ENCODE results near the gene TRMO. TPM values are rescaled to one million over a fixed set of nuclear protein-coding genes. Genes with fewer than 3 reads are reported as not detected.

Gene TRMO
- total RNA-seq, 1 experiment from 2014 or later = 15.6 TPM

DNA sequence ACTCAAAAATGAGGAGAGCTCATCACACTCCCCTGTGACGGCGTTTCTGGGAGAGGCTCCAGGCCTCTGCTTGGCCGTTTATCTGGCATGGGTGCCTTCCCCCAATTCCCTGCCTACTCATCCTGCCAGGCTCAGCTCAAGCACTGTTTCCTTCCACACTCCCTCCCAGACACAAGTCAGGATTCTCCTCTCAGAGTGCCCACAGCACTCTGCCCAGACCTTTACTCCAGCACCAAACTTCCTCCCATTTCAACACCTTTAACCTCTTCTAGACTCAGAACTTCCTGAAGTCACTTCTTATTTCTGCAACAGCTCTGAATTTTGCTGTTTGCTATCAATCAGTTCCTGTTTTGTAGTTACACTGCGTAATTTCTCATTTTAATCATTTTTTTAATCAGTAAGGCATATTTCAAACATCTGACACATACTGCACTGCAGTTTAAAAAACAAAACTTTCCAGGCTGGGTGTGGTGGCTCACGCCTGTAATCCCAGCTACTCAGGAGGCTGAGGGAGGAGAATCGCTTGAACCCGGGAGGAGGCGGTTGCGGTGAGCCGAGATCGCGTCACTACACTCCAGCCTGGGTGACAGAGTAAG lies 16.0 kb downstream of the TRMO start:
- H3K4me1 ChIP-seq (replicated peaks) = no peaks in the 10 kb centered on the region
- DNase-seq (ENCODE audit: low read depth in 1 of 2, low spot score in 2 of 2) = no peak
- no peaks in the 10 kb centered on the region for H3K9me3 ChIP-seq (replicated peaks)
- peaks cover 25% of the 10 kb centered on the region for H3K36me3 ChIP-seq
- no peak overlapping the region for H3K4me3 ChIP-seq
- no peak overlapping the region for H3K27ac ChIP-seq
- H3K27me3 ChIP-seq (replicated peaks) = no peaks in the 10 kb centered on the region

DNA sequence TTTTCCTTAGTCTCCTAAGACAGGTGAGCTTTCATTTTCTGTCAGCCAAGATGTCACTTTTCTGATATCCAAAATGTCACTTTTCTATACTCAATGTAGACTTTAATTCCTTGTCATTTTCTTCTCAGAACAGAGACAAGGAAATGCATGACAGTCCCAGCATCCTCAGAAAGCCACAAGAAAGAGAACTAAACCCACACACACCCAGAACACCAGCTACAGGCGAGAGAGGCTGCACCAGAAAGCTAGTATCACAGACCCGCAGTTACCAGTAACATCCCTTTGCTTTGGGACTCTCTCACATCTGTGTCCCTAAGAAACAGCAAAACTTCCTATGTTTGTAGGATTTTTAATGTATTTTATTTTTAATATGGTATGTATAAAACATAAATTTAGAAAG lies 17.1 kb downstream of the TRMO start:
- Histone ChIP-seq H3K36me3 (peaks cover 16% of the 10 kb centered on the region), H3K27me3 (replicated peaks) (no peaks in the 10 kb centered on the region), H3K4me1 (replicated peaks) (no peaks in the 10 kb centered on the region), H3K27ac (no peak overlapping the region), H3K9me3 (replicated peaks) (no peaks in the 10 kb centered on the region), H3K4me3 (no peak overlapping the region)
- DNase-seq (ENCODE audit: low read depth in 1 of 2, low spot score in 2 of 2) = no peak

DNA sequence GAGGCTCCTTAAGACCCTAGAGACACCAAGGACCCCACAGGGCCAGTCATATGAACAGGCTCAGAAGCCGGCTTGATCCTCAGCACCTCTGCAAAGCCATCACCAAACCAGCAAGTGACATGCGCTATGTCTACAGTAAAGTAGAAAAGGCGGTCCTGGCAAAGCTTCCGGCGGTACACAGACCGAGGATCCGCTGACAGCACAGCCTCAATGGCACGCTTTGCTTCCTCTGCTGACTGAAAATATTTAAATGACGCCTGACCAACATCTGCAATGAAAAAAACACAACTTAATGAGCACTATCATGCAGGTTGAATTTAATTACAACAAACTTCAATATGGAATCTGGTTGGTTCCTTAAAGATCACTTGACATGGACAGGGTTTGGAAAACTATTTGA lies 17.6 kb downstream of the TRMO start:
- no peak for DNase-seq (ENCODE audit: low read depth in 1 of 2, low spot score in 2 of 2)
- Histone ChIP-seq H3K36me3 (peaks cover 10% of the 10 kb centered on the region), H3K4me1 (replicated peaks) (no peaks in the 10 kb centered on the region), H3K27me3 (replicated peaks) (no peaks in the 10 kb centered on the region), H3K27ac (no peak overlapping the region), H3K9me3 (replicated peaks) (no peaks in the 10 kb centered on the region), H3K4me3 (no peak overlapping the region)

DNA sequence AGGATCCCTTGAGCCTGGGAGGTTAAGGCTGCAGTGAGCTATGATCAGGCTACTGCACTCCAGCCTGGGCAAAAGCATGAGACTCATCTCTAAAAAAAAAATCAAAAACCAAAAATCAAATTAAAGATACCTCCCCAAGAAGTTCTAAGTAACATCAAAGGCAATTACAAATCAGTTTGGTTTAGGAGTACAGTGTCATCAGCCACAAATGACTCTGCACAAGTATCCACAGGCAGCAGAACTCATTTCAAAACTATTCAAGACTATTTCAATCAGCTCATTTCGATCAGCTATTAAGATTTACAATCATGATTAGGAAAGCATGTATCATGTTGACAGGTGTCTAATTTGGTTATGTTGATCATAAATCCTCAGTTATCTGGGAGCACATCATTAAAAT lies 19.1 kb downstream of the TRMO start:
- Histone ChIP-seq H3K4me3 (no peak overlapping the region), H3K27ac (no peak overlapping the region), H3K4me1 (replicated peaks) (no peaks in the 10 kb centered on the region), H3K36me3 (peaks cover 4% of the 10 kb centered on the region; the same call in 1 of the 2 replicates), H3K27me3 (replicated peaks) (no peaks in the 10 kb centered on the region), H3K9me3 (replicated peaks) (no peaks in the 10 kb centered on the region)
- DNase-seq (ENCODE audit: low read depth in 1 of 2, low spot score in 2 of 2) = no peak

DNA sequence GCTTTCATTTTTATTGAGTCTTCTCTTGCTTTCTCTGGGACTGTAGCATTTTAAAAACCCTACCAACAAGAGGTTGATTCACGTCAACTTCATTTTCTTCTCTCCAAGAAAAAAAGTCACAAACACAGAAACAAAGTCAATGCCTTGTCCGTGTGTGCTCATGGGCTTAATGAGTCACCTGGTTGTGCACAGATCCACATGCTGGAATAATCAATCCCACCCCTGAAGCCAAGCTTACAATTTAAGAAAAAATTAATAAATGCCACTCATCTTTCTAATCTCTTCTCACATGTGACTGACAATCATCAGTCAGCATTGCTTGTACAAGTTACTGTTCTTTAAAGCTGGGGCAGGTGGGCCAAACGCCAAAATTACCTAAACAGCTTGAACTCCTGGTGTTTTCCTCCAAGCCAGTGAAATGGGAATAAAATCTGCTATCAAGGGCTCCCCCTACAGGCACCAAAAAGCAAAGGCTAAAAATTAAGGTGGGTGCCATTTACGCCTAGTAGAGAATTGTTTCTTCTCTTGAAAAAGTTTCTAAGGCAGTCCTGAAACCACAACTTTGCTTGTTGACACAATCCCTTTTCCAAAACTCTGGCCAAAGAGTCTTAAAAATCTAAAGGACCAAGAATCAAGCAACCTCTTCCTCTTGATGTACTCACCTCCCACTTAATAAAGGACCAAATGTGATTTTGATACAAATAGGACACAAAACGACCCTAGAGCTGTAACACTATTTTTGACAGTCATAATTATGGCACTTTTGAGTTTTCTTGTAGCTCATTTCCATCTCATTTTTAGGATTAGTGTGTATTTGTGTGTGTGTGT lies 21.3 kb downstream of the TRMO start:
- H3K4me3 ChIP-seq = no peak overlapping the region
- no peak overlapping the region for H3K27ac ChIP-seq
- H3K36me3 ChIP-seq = no peaks in the 10 kb centered on the region
- no peaks in the 10 kb centered on the region for H3K27me3 ChIP-seq (replicated peaks)
- peak in 1 of 2 experiments; percentile 42 for DNase-seq (ENCODE audit: low read depth in 1 of 2, low spot score in 2 of 2)
- no peaks in the 10 kb centered on the region for H3K9me3 ChIP-seq (replicated peaks)
- H3K4me1 ChIP-seq (replicated peaks) = no peaks in the 10 kb centered on the region

DNA sequence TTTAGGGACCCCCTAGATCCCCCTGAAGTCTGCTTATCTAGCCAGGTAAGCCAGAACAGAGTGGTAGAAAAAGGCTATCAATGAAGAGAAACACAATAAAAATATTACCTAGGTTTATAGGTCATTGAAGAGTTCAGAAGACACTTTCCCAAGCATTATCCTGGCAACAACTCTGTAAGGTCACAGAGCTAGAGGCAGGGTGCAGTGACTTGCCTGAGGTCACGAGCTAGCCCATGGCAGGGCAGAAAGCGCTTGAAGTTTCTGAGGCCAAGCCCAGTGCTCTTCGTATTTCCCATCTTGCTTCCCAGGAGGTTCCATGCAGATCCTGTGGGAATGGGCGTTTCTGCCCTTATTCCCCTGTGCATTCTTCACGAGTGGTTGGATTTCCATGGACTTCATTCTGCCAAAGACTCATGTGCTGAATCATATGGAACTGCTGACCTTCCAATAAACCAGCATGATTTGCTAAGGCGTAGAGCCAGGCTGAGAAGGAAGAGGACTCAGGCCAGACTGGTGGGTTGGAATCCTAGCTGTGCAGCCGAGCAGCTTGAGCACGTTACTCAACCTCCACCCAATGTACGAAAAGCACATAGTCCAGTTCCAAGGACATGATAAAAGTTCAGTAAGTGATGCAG lies 22.1 kb downstream of the TRMO start:
- Histone ChIP-seq H3K36me3 (no peaks in the 10 kb centered on the region), H3K4me3 (no peak overlapping the region), H3K27me3 (replicated peaks) (no peaks in the 10 kb centered on the region), H3K9me3 (replicated peaks) (no peaks in the 10 kb centered on the region), H3K4me1 (replicated peaks) (no peaks in the 10 kb centered on the region), H3K27ac (no peak overlapping the region)
- no peak for DNase-seq (ENCODE audit: low read depth in 1 of 2, low spot score in 2 of 2)

DNA sequence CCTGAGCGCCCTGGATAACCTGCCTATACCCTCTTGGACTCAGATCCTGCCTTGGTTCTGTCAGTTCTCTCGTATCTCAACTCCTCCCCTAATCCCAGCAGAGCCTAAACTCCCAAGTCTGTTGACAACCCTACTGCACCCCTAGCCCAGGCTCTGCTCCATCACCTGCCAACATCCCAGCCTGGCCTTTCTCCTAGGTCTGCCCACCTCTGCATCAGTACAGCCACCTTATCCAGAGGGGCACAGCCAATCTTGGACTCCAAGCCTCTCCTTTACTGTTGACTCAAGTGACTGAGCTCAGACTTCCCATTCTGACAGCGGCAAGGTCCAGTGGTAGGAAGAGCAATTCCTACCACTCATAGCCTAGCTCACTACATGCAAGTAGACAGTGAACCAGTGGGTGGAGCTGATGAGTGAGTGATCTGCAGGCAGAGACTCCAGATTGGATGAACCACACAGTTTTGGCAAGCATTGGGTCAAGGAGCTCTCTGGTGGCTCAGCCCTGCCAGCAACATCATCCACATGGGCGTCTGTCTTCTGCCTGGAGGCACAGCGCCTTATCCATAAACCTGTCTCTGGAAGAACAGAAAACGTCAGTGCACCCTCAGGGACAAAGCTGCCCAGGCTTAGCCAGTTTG lies 26.5 kb downstream of the TRMO start:
- Histone ChIP-seq H3K4me3 (no peak overlapping the region), H3K27me3 (replicated peaks) (no peaks in the 10 kb centered on the region), H3K9me3 (replicated peaks) (no peaks in the 10 kb centered on the region), H3K27ac (no peak overlapping the region), H3K36me3 (no peaks in the 10 kb centered on the region), H3K4me1 (replicated peaks) (no peaks in the 10 kb centered on the region)
- DNase-seq (ENCODE audit: low read depth in 1 of 2, low spot score in 2 of 2) = no peak

DNA sequence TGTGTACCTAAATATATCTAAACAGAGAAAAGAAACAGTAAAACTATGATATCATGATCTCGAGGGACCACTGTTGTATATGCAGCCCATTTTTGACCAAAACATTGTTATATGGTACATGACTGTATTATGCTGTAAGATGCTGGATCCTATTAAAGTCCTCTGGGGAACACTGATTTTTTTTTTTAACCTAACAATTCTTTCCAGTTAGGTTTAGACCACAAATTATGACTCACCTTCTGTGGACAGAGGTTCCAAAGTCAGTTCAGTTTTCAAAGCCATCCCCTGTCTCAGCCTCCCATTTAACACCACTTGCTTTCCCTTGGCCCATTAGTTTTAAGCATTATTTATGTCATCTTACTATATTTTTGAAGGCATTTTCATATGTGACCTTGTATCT lies 27.1 kb downstream of the TRMO start:
- DNase-seq (ENCODE audit: low read depth in 1 of 2, low spot score in 2 of 2) = no peak
- Histone ChIP-seq H3K4me1 (replicated peaks) (no peaks in the 10 kb centered on the region), H3K4me3 (no peak overlapping the region), H3K27ac (no peak overlapping the region), H3K36me3 (no peaks in the 10 kb centered on the region), H3K9me3 (replicated peaks) (no peaks in the 10 kb centered on the region), H3K27me3 (replicated peaks) (no peaks in the 10 kb centered on the region)

DNA sequence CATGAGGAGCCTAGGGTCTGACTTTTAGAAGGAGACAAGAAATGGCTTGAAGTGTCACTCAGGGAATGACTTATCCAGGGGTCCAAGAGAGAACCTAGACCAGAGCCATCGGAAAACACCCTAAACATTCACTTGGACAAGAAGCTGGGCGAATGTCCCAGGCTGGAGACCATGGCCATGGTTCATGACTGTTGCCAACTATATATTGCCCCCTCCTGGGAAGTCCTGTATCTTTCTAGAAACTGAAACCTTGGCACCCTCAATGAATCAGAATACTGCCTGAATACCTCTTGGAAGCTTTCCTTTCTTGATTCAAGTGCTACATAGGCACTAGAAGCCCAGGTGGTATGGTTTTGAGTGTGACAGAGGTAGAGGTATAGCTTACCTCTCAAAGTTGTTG lies 29.9 kb downstream of the TRMO start:
- H3K9me3 ChIP-seq (replicated peaks) = no peaks in the 10 kb centered on the region
- no peaks in the 10 kb centered on the region for H3K36me3 ChIP-seq
- H3K4me1 ChIP-seq (replicated peaks) = no peaks in the 10 kb centered on the region
- H3K27ac ChIP-seq = no peak overlapping the region
- H3K4me3 ChIP-seq = no peak overlapping the region
- H3K27me3 ChIP-seq (replicated peaks) = no peaks in the 10 kb centered on the region
- no peak for DNase-seq (ENCODE audit: low read depth in 1 of 2, low spot score in 2 of 2)

DNA sequence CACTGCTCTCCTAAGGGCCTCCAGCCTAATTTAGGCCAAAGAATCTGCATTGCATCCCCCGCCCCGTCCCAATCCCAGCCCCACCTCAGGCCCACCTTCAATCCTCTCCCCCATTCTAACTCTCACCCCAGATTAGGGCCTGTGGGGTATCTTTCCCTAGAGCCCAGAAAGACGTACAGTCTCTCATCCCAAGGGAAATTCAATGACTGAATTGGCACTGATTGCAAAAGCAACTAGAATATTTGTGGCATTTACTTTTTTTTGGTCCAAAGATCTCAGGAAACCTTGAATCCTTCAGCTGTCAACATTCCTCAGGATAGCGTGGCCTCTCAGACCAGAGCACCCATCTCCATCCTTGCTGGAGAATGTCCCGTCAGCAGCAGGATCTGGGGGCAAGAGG lies 30.6 kb downstream of the TRMO start:
- Histone ChIP-seq H3K4me1 (replicated peaks) (no peaks in the 10 kb centered on the region), H3K27me3 (replicated peaks) (no peaks in the 10 kb centered on the region), H3K4me3 (no peak overlapping the region), H3K9me3 (replicated peaks) (no peaks in the 10 kb centered on the region), H3K27ac (no peak overlapping the region), H3K36me3 (no peaks in the 10 kb centered on the region)
- DNase-seq (ENCODE audit: low read depth in 1 of 2, low spot score in 2 of 2) = no peak

DNA sequence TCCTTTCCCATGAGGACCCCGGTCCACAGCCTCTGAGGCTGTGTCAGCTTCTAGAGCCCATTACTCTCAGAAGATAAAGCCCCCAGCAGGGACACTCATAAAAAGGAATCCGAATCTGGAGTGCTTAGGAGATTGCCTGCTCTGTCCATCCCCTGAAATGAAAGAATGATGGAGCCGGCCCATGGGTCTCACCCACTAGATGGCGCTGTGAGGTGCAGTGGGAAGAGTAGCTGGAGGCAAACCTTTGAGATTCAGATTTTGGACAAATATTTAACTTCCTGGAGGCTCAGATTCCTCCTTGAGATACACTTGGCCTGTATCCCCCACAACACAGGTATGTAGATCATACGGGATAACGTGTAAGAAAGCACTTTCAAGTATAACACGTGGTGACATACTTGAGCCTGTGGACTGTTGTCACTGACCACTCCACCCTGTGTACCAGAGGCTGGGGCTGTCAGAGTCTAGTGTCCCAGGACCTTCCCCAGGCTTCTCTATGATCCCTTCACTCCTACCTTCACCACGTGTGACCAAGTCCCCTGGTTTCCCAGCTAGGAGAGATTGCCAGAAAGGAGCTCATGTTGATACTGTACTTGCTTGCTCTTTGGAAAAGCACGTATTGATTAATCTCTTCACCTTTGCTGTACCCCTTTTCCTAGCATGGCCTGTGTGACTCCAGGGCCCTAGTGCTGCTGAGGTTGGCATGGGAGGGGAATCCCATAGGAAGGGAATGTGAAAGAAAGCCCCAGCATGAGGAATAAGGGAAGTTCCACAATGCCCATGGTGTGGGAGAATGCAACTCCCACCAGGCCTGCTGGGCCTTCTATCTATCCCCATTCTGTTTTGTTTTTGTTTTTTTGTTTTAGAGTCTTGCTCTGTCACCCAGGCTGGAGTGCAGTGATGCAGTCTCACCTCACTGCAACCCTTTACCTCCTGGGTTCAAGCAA lies 32.1 kb downstream of the TRMO start:
- no peaks in the 10 kb centered on the region for H3K36me3 ChIP-seq
- H3K9me3 ChIP-seq (replicated peaks) = no peaks in the 10 kb centered on the region
- no peak for DNase-seq (ENCODE audit: low read depth in 1 of 2, low spot score in 2 of 2)
- no peaks in the 10 kb centered on the region for H3K27me3 ChIP-seq (replicated peaks)
- H3K27ac ChIP-seq = no peak overlapping the region
- H3K4me3 ChIP-seq = no peak overlapping the region
- no peaks in the 10 kb centered on the region for H3K4me1 ChIP-seq (replicated peaks)

DNA sequence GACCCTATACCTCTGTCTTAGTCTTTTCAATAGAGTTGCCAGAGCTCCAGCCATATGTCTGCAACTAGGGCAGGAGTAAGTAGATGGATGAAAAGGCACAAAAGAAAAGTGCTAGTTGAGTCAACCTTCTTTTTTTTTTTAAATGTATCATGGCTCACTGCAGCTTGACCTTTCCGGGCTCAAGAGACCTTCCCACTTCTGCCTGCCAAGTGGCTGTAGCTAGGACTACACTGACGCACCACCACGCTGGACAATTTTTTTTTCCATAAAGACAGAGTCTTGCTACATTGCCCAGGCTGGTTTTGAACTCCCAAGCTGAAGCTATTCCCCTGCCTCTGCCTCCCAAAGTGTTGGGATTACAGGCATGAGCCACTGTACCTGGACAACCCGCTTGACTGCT lies 42.0 kb downstream of the TRMO start:
- no peak overlapping the region for H3K27ac ChIP-seq
- H3K36me3 ChIP-seq = no peaks in the 10 kb centered on the region
- H3K9me3 ChIP-seq (replicated peaks) = no peaks in the 10 kb centered on the region
- DNase-seq (ENCODE audit: low read depth in 1 of 2, low spot score in 2 of 2) = no peak
- H3K4me1 ChIP-seq (replicated peaks) = peaks cover 17% of the 10 kb centered on the region
- H3K4me3 ChIP-seq = no peak overlapping the region
- no peaks in the 10 kb centered on the region for H3K27me3 ChIP-seq (replicated peaks)

DNA sequence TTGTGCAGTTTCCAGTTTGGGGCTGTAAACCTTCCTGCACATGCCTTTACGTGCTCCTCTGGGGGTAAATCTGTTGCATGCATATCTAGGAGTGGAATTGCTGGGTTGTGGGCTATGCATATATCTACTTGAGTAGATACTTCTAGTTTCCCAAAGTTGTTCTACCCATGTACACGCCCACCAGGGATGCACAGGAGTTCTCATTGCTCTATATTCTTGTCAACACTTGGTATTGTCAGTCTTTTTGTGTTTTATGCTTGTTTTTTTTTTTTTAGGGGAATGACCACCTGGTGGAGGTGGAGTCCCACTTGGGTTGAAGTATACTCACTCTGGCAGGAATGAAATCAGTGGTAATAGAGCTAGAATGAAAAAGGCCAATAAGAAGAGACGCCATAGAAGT lies 46.2 kb downstream of the TRMO start:
- DNase-seq (ENCODE audit: low read depth in 1 of 2, low spot score in 2 of 2) = no peak
- no peak overlapping the region for H3K4me3 ChIP-seq
- no peaks in the 10 kb centered on the region for H3K36me3 ChIP-seq

More for the DNA sequence above, 46.2 kb downstream of the TRMO start:
- H3K9me3 ChIP-seq (replicated peaks) = no peaks in the 10 kb centered on the region
- no peak overlapping the region for H3K27ac ChIP-seq
- peaks cover 22% of the 10 kb centered on the region for H3K4me1 ChIP-seq (replicated peaks)
- H3K27me3 ChIP-seq (replicated peaks) = no peaks in the 10 kb centered on the region

All from SJSA1 (cell line).